Thyroid gland (tissue), 4 donors: ENCODE measurements around the gene ZNF462.

Experiments used
- CTCF ChIP-seq, 6 experiments: fragments of 200-600 bp in 3 of 6; fragments of 450-650 bp in 3 of 6; sonication (generic) in 3 of 6; IDR thresholded peaks; one replicate each; pipeline ENCODE4 v1.5.1; 2016 to 2019; ENCODE audit warnings: antibody characterized with exemption in 6 of 6, mild to moderate bottlenecking in 2 of 6, inconsistent platforms in 1 of 6, moderate library complexity in 1 of 6
- POLR2A ChIP-seq, 2 donors: fragments of 450-650 bp; IDR thresholded peaks; one replicate each; pipeline ENCODE4 v1.6.1; 2017; ENCODE audit warnings: antibody characterized with exemption in 2 of 2, mild to moderate bottlenecking in 2 of 2, moderate library complexity in 1 of 2

- TF ChIP-seq CTCF (IDR thresholded peaks at IDR 0.05) (no peak), POLR2A (IDR thresholded peaks at IDR 0.05) (no peak)
Observed at GRCh38 chr9:106877345-106877744, 14.4 kb downstream of the ZNF462 start.
